ENCODE measurements around the gene SMURF2.
"Not testable (repeated sequence)": the region's sequence is repeated elsewhere in the genome, so short reads cannot be mapped to it uniquely, and the experiment has no call there.

SMURF2 gene

DNA sequence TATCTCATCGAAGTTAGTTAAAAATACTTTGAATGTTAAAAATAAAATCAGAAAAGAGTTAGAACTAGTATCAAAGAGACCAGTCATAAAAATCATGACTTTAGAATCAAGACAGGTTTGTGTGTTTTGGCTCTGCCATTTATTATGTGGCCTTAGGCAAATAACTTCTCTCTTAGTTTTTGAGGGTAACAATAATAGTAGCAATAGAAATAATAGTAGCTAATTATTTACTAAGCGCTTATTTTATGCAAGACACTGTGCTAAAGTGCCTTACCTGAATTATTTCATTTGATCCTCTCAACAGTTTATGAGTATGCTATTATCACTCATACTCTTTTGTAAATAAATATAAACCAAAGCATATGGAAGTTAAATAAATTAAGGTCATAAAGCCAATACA lies 77.0 kb downstream of the SMURF2 start:
- no peak for DNase-seq

DNA sequence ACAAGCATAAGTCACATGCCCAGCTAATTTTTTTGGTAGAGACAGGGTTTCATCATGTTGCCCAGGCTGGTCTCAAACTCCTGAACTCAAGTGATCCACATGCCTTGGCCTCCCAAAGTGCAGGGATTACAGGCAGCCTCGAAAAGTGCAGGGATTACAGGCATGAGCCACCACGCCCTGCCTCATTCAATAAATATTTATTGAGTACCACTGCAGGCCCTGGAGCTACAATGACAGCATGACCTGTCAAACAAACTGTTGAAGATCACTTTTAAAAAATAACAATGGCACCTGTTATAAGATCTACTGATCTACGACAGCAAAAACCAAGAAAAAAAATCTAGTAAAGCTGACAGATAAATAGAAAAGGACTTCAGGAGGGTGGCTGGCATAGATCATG lies 79.1 kb downstream of the SMURF2 start:
- no peak for DNase-seq

DNA sequence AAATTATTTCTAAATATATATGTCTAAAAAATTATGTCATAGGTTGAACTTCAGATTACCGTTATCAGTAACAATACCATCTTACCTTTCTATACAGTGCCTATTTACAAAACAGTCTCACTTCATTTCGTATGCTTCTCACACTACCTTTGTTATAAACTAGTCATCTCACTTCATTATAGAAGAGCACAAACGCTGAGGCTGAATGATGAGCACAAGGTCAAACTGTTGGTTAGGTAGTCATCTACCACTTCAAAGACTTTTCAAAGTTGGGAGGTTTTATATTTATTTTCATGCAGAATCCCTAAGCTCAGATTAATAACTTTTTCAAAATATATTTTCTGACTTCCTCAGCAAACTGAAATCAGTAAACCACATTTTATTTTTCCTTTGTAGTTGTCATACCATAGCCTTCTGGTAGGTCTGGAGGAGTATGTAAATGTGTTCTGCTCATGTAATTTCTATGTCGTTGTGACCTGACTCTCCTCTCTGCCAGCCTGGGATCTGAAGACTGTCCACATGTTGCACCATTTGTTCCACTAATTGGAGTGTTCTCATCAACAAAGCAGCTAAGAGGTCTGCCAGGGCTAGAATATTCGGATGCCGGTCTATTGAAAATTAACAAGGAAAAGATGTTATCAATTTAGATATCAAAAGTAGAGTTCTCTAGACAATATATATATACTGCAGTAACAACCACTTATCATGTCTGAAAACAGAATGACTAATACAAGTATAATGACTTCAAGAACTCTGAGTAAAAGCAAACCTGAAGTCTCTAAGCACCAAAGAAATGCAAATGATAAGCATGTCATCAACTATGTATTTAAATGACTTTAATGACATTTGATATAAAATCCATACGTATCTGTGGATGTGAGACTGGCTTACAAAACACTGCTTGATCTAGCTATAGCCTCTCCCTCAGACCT lies 81.5 kb downstream of the SMURF2 start:
- DNase-seq, result no peak

DNA sequence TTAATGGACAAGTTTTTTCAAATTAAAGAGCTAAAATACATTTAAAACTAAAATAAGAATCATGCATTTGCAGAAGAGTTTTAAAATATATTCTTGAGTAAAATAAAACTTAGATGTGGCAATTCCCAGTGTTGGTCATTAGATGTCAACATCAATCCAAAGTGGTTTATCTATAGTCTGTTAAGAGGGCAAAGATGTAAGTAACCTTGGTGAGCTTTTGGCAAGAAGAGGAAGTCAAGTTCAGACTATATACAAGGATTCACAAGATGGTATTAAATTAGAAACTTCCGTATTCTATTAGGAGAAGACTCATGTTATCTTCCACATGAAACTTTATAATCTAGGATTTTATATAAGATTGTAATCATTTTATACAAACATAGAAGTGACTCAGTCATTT lies 82.2 kb downstream of the SMURF2 start:
- DNase-seq, result no peak

DNA sequence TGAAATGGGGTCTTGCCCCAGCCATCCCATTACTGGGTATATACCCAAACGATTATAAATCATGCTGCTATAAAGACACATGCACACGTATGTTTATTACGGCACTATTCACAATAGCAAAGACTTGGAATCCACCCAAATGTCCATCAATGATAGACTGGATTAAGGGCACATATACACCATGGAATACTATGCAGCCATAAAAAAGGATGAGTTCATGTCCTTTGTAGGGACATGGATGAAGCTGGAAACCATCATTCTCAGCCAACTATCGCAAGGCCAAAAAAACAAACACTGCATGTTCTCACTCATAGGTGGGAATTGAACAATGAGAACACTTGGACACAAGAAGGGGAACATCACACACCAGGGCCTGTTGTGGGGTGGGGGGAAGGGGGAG lies 85.1 kb downstream of the SMURF2 start:
- DNase-seq, result not testable (repeated sequence)

DNA sequence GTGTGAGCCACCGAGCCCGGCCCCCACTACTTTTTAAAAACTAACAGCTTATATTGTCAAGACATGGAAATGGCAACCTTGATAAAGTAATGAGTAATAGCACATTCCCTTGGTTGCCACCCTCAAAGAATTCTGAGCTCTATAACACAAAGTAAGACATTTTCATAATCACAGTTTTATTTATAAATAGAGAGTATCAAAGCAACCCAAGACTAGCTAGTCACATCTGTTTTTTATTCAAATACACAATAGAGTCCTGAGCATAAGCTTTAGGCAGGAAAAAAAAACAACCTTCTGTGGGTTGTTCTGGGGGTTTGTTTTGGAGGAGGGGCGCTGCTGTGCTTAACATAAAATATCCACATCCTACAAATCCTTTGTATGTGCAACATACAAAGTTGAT lies 86.7 kb downstream of the SMURF2 start:
- no peak for DNase-seq

DNA sequence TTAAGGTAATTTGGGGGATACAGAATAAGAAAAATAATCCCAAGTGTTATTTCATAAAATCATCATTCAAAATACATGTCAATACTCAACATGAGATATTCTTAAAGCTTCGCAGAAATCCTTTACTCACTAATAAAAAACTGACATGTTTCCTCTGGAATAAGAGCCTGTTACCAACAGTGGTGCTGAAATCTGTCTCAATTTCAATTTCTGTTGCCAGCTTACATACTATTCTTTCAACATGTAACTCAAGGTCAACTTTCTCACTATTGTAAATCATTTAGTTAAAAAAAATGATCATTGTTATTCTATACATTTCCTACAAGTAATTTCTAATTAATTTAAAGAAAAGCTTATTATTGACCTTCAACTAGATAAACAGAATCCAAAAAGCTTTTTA lies 87.5 kb downstream of the SMURF2 start:
- no peak for DNase-seq

DNA sequence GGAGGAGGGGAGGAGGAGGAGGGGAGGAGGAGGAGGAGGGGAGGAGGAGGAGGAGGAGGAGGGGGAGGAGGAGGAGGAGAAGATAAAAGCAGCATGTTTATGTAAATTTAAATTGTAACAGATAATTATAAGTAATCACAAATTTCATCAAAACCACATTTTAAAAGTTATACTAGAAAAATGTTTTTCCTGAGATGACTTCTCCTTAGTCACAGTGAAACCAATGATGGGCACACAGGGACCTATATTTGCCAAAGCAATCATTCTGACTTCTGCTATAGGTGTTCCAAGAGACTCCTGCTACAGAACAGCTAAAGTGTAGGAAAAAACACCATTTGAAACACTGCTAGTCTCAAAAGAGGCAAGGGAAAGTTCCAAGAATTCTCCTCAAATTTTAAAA lies 88.9 kb downstream of the SMURF2 start:
- DNase-seq, result no peak

DNA sequence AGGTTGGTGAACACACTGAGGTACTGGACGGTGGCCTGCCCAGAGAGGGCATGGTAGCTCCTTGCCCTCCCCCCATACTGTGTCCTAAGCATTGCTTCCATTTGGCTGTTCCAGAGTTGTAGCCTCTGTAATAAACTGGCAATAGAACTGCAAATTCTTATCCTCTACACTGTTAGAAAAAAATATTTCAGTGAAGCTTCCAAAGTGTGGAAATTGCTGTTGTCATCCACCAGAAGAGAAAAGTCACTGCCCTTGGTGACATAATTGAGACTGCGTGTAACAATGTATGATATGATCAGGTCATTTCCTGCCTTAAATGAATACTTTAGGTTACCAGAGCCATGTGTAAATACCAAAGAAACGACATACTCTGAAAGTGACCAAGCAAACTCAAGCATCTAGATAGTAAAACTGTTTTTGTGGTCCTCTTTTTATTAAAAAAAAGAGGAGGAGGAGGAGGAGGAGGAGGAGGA lies 89.4 kb downstream of the SMURF2 start:
- DNase-seq, result no peak

DNA sequence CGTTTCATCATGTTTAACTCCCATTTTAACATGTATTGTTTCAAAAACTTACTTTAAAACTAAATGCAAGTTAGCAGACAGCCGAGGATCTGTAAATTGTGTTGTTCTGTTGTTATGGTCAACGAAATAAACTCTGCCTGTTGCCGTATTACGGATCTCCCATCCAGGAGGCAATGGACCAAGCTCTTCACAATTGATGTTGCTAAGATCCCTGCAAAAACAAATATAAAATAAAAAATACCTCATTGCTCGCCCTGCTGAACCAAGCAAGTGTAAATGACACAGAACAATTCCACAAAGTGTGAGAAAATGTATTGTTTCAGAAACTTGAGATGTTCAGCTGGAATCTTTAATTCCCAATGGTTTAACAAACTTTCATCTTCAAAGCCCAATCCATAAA lies 90.4 kb downstream of the SMURF2 start:
- no peak for DNase-seq

DNA sequence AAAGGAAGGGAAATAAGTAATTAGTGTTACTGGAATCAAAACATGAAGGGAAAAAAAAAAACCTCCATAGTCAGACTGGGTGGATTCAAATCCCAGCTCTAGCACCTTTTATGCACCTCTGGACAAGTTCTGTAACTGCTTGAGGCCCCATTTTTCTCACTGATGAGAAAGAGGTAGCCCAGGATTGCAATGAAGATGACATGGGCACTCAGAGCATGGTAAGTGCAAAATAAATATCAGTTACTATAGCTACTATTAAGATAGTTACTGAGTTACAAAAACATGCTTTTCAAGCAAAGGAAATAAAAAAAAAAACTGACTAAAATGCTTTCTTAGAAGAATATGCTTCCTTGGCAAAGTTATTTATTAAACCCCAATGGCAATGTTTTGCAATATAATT lies 96.5 kb downstream of the SMURF2 start:
- DNase-seq, result no peak

DNA sequence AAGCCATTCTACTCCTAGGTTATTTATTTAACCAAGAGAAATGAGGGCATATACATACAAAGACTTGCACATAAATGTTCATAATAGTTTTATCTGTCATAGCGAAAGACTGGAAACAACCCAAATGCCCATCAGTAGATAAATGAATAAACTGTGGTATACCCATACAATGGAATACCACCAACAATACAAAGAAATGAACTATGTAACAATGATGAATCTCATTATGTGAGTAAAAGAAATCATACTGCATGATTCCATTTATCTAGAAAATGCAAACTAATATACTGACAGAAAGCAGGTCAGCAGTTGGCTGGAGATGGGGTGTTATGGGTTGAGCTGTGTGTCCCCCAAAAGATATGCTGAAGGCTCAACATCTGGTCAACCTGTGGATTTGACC lies 98.0 kb downstream of the SMURF2 start:
- no peak for DNase-seq

DNA sequence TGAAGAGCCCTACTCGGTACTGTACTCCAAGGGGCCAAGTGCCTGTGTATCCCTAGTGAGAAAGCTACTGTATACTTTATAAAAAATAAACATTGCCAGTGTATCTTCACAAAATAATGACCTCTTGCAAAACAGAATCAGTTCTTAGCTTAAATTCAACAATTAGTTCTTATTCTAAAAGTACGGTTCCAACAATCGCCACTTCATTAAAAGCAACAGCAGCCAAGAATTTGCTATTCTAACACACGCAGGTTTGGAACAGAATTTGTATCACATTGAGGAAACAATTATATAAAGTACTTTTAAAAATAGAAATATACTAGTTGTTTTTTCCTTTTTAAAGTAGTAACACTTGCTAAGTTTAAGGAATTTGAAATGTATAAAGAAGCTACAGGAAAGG lies 106.8 kb downstream of the SMURF2 start:
- DNase-seq, result no peak

DNA sequence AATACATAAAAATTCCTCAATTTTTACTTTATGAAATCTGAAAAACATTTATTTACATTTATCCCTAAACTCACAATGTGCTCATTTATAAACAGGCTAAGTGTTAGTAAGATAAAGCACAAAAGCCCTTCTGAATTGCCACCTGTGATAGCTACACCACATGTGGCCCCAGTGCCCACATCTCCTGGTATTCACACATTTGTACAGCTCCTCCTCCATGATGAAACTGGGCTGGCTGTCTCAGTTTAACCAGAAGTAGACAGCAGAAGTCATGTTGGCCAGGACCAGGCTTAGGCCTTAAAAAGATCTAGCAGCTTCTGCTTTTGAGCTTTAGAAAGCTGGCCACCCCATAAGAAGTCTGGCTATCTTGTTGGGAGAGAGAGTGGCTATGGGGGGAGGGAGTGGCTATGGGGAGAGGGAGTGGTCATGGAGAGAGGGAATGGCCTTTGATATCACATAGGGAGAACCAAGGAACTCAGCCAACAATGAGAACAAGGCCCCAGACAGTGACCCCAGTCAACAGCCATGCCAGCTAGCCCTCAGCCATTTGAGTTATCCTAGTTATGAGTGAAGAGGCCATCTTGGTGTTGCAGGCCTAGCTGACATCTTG lies 108.0 kb downstream of the SMURF2 start:
- DNase-seq, result no peak

DNA sequence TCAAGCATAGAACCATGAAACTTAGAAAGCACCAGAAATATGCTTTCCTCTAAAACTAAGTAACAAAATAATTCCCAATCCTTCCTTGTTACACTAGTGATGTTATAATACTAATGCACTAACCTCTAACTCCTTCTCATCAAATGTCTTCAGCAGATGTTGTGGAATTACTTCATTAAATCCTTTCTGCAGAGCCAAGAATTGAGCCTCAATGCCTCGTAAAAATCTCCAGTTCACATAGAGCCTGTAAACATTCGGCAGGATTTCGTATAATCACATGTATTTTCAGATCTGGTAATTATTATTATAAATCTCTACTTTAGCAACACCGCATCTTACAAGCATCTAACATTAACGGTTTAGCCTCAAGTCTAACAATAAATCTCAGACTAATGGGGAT lies 110.6 kb downstream of the SMURF2 start:
- no peak for DNase-seq

DNA sequence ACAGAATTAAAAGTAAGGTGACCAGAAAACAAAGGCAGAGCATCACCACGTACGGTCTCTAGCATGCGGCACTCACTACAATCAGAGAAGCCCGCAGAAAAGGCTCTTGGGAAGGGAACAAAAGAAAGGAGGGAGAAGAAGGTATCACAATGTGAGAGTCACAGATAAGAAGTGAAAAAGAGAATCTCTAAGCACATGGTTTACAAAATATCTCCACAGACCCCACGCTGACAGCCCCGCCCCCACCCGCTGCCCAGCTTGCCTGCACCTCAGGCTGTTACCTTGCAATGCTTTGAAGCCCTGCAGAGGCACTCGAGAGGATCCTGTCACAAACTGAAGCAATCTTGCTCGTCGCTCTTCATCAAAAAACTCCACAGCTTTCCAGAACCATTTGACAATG lies 114.8 kb downstream of the SMURF2 start:
- no peak for DNase-seq

DNA sequence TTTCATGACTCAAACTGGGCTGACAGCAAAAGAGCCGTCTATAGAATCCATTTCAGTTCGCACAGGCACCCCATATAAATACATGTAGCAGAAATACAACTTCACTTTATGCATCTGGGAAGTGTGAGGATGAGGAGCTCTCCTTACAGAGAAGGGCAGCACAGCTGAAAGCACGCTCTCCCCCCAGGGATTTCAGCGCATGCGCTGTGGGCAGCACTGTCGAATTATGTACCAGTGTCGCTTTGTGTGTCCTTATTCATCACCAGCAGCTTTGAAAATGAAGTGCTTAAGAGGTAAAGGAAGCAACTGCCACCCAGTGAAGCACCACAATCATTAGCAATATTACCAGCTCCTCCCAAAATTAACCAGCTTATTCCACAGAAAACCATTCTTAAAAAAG lies 115.4 kb downstream of the SMURF2 start:
- no peak for DNase-seq

DNA sequence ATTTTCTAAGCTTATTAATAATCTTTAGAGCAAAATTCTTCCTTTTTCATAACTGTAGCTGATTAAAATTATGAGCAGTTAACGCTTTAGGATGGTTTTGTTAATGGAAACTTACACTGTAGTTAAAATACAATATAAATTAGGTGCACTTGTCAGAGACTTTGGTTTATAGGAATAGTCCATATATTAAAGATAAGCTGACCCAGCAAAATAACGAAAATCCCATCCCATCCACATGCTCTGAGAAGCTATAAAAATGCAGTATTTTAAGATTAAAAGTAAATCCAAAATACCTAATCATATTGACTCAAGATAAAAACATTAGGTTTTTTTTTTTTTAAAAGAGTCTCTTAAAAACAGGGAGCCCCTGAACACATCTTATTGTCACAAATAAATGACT lies 117.4 kb downstream of the SMURF2 start:
- no peak for DNase-seq

DNA sequence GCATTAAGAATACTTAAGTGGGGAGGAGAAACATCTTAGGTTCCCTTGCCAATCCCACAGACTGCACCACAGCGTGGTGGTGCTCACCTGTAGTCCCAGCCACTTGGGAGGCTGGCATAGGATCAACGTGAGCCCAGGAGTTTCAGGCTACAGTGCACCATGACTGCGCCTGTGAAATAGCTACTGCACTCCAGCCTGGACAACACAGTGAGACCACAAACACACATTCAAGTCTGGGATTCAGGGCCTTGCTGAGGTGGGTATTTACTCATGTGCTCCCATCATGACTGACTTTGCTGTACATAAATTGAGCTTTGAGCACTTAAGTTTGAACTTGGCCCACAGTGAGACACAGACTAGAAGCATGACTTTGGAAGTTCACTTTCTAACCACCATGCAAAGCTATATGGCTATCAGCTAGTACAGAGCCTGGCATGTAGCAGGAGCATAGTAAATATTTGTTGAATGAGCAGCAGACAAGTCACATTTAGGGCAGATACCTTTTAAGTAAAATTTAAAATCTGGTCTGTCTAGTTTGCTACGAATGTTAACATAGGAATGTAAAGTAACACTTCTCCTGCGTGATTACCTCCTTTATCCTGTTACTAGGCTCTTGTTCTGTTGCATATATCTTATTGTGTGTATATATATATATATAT lies 121.9 kb downstream of the SMURF2 start:
- DNase-seq, result no peak

DNA sequence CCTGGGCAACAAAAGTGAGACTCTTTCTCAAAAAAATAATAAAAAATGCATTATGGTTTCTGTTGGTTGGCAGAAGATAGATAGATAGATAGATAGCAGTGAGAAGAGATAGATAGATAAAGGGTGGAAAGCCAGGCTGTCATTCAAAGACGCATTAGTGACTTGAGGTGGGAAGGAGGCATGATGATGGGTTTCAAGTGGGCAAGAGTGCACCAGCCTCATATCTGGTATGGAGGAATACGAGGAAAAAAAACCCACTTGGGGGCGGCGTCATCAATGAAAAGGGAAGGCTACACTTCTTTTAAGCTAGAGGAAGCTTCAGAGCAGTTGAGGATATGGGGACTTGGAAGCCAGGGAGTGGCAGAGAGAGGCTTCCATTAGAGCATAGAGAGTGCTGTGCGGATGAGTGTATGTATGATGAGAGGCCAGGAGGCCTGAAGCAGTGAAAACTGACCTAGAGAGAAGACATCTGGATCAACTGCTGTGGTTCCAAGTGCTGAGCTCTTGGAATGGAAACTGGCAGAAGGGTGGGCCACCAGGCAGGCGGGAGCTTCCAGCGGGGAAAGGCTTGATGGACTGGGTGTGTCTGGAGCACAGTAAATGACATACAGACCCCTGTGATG lies 123.5 kb downstream of the SMURF2 start:
- DNase-seq, result no peak

DNA sequence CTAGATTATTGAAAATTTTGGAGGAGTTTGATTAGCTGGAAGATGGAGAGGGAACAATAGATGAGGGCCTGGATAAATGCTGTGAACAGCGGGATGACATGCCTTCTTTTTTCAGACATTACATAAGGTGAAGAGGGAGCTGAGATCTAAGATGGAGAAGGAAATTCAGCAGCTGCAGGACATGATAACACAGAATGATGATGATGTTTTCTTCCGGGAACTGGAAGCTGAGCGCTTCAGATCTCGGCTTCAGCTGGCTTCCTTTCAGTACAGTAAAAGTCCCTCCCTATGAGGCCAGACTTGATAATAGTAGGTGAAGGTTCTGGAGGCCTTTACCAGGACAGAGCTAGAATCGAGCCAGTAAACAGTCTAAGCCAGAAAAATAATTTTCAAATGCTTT lies 124.6 kb downstream of the SMURF2 start:
- DNase-seq, result no peak

DNA sequence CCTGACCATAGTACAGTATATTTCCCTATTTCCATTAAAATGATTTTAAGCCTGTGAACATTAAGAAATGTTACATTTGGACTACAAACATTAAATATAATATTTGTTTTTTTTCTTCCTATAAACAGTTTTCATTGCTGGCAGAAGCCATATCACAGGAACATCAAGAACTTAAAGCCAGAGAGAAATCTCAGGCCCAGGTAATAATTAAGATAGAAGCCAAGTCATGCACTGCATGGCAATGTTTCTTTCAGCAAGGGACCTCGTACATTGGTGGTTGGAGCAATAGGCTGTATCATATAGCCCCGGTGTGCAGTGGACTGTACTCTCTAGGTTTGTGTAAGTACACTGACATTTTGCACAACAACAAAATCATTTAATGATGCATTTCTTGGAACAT lies 125.2 kb downstream of the SMURF2 start:
- no peak for DNase-seq

DNA sequence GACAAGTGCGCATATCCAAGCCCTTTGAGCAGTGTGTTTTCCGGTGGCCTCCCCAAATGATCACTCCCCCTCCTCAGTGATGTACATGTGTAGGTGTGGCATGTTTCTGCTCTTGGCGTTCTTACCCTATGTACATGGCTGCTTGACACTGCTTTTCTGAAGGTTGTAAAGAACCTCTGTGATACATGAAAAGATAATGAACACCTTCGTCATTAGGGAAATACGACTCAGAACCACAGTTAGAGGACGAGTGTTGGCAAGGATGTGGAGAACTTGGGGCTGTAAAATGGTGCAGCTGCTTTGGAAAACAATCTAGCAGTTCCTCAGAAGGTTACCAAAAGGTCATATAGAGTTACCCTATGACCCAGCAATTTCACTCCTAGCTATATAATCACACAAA lies 126.8 kb downstream of the SMURF2 start:
- no peak for DNase-seq

DNA sequence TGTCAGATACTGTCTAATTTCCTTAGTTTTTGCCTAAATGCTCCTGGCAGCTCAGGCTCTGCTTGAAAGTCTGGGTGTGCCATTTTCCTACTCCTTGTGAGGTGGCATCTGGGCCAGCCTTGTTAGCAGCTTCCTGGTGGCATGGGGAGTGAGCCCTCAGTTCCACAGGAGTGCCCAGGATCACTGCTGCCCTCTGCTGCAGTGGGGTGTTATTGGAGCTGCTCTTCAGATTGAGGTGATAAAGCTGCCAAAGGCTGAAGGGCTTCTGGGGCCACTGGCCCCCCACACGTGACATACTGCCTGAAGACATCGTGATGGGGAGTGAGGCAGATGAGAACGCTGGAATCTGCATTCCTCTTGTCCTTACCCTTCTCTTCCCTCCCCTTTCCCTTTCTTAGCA lies 127.9 kb downstream of the SMURF2 start:
- DNase-seq, result no peak
